Testis (tissue), 3 donors: Measurements from ENCODE around the gene NPHP1. TPM values are rescaled to one million over a fixed set of nuclear protein-coding genes. Genes with fewer than 3 reads are reported as not detected.

ENCODE experiments used
- DNase-seq: peaks from one replicate; pipeline ENCODE4 v3.0.0-alpha.2; 2019
- H3K27ac ChIP-seq, 2 donors: fragments of 200-600 bp; sonication (generic); one replicate each; pipeline ENCODE4 v1.5.1; 2019
- H3K27me3 ChIP-seq: fragments of 200-600 bp; sonication (generic); one replicate; pipeline ENCODE4 v1.5.1; 2019
- H3K36me3 ChIP-seq: fragments of 200-600 bp; sonication (generic); one replicate; pipeline ENCODE4 v1.5.1; 2017; ENCODE audit warnings: low read depth; ENCODE audit errors: missing control alignments
- H3K4me1 ChIP-seq: fragments of 200-600 bp; sonication (generic); one replicate; pipeline ENCODE4 v1.5.1; 2019
- H3K4me3 ChIP-seq, 2 donors: fragments of 200-600 bp; sonication (generic); one replicate each; pipeline ENCODE4 v1.5.1; 2017 to 2019
- H3K9me3 ChIP-seq: fragments of 200-600 bp; sonication (generic); one replicate; pipeline ENCODE4 v1.5.1; 2017
- CTCF ChIP-seq, 3 experiments: fragments of 450-650 bp in 2 of 3; fragments of 200-600 bp in 1 of 3; sonication (generic) in 1 of 3; IDR thresholded peaks; one replicate each; pipeline ENCODE4 v1.5.1; 2016 to 2019; ENCODE audit warnings: antibody characterized with exemption in 3 of 3, mild to moderate bottlenecking in 2 of 3, moderate library complexity in 1 of 3
- POLR2A ChIP-seq: fragments of 450-650 bp; IDR thresholded peaks from one replicate; pipeline ENCODE4 v1.6.1; 2017; ENCODE audit warnings: antibody characterized with exemption, mild to moderate bottlenecking, moderate library complexity
- WGBS, 2 donors: methylation state at CpG; one replicate each; pipeline ENCODE4 v1.1.5; 2018; 5-methylcytosine and 5-hydroxymethylcytosine counted together
- intact Hi-C: fragments of 100-400 bp; cut with DNase I; formaldehyde crosslinking; loops from one replicate; pipeline ENCODE4 v1.15.1; 2023; ENCODE audit warnings: low total_unique reads
- polyA plus RNA-seq: library from polyadenylated mRNA; stranded (reverse); fragments of 350-450 nt; fragmentation: Illumina TruSeq; extraction: RNeasy Lipid Tissue Mini Kit (QIAGEN cat#74804); gene quantifications from one replicate; pipeline ENCODE4 v1.2.3, GENCODE V29; 2014; ENCODE audit warnings: low read depth, low replicate concordance; ENCODE audit not compliant: insufficient read depth
- total RNA-seq, 2 donors: library from RNA; depleted of rRNA; stranded (reverse); fragments of >200 nt; gene quantifications; one replicate each; pipeline ENCODE4 v1.2.3, GENCODE V29; 2016

The NPHP1 gene
- total and polyA plus RNA-seq, 3 donors from 2014 or later: 19.7 to 56.5 (median 24.5) TPM

GRCh38 chr2:110143982-110144381, 60.8 kb downstream of the NPHP1 start:
- Histone ChIP-seq H3K4me1 (no peaks in the 10 kb centered on the region), H3K36me3 (no peaks in the 10 kb centered on the region), H3K27me3 (no peaks in the 10 kb centered on the region), H3K4me3 (no peak overlapping the region), H3K9me3 (no peaks in the 10 kb centered on the region), H3K27ac (no peak overlapping the region)
- intact Hi-C loops: no loop called here
- DNase-seq: no peak
- TF ChIP-seq POLR2A (no peak), CTCF (IDR thresholded peaks at IDR 0.05) (no peak)

- 50 to 75% methylated on average over 1 of the region's 1 CpG for WGBS, 2 donors
- H3K36me3 ChIP-seq: no peaks in the 10 kb centered on the region
- intact Hi-C loops: no loop called here
- no peaks in the 10 kb centered on the region for H3K9me3 ChIP-seq
- H3K4me3 ChIP-seq: no peak overlapping the region
- no peak overlapping the region for H3K27ac ChIP-seq
- no peak for DNase-seq
- no peaks in the 10 kb centered on the region for H3K27me3 ChIP-seq
- no peak for TF ChIP-seq CTCF (IDR thresholded peaks at IDR 0.05)
- no peak for TF ChIP-seq POLR2A
- no peaks in the 10 kb centered on the region for H3K4me1 ChIP-seq
These were observed 64.4 kb downstream of the NPHP1 start for GRCh38 chr2:110140401-110140800.

- Histone ChIP-seq H3K36me3 (no peaks in the 10 kb centered on the region), H3K4me3 (no peak overlapping the region), H3K9me3 (no peaks in the 10 kb centered on the region), H3K4me1 (no peaks in the 10 kb centered on the region), H3K27me3 (no peaks in the 10 kb centered on the region), H3K27ac (no peak overlapping the region)
- TF ChIP-seq CTCF (IDR thresholded peaks at IDR 0.05) (no peak), POLR2A (no peak)
- intact Hi-C loops: no loop called here
- DNase-seq: no peak
These were observed 70.8 kb downstream of the NPHP1 start for GRCh38 chr2:110134025-110134424.

DNA sequence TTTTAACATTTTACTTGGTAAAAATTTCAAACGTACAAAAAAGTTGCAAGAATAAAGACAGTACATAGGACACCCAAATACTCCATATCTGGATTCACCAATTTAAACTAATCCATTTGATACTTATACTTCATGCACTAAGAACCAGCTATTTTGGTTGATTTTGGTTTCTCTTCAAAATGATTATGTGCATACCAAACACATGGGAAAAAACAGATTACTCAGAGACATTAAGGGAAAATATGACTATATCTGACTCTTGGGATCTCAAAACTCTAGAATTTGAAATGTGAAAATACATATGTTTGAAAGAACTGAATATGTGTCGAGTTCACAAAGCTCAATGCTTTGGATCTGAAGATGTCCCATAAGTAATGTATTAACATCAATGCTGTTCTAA, 73.6 kb downstream of the NPHP1 start:
- TF ChIP-seq CTCF (IDR thresholded peaks at IDR 0.05): no peak
- no peak for TF ChIP-seq POLR2A
- Histone ChIP-seq H3K4me1 (no peaks in the 10 kb centered on the region), H3K9me3 (no peaks in the 10 kb centered on the region), H3K27me3 (no peaks in the 10 kb centered on the region), H3K36me3 (no peaks in the 10 kb centered on the region), H3K27ac (no peak overlapping the region), H3K4me3 (no peak overlapping the region)
- DNase-seq: no peak
- 88 to 91% methylated on average over 2 of the region's 2 CpGs for WGBS, 2 donors
- intact Hi-C loops: no loop called here

- H3K36me3 ChIP-seq: no peaks in the 10 kb centered on the region
- intact Hi-C loops: no loop called here
- no peak for TF ChIP-seq CTCF (IDR thresholded peaks at IDR 0.05)
- no peaks in the 10 kb centered on the region for H3K27me3 ChIP-seq
- no peaks in the 10 kb centered on the region for H3K4me1 ChIP-seq
- H3K27ac ChIP-seq: no peak overlapping the region
- no peaks in the 10 kb centered on the region for H3K9me3 ChIP-seq
- 81 to 96% methylated on average over 2 of the region's 2 CpGs for WGBS, 2 donors
- H3K4me3 ChIP-seq: no peak overlapping the region
- DNase-seq: no peak
These were observed 74.1 kb downstream of the NPHP1 start for GRCh38 chr2:110130757-110131156.
